ENCODE data around the gene BNC1.

The BNC1 gene

DNA sequence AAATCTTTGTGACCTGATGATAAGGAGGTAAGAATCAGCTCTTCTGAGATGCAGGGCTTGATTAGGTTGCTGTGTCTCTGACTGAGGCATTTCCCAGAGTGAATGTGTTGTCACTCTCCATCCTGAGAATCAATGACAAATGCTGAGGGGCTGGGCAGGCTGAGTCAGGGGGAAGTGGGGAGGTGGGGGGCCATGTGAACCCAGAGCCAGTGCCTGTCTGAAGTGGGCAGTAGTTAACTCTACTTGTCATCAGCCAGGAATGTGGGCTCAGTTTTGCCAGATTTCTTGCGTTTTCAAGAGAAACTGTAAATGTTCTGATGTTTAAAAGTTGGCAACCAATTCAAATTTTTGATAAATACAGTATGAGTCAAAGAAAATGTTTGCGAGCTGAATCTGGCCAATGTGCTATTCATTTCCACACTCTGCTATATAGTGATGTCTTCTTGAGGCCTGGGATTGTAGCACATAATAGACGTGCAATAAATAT lies 3.1 kb upstream of the BNC1 start:
- TF ChIP-seq, protein P1, sequence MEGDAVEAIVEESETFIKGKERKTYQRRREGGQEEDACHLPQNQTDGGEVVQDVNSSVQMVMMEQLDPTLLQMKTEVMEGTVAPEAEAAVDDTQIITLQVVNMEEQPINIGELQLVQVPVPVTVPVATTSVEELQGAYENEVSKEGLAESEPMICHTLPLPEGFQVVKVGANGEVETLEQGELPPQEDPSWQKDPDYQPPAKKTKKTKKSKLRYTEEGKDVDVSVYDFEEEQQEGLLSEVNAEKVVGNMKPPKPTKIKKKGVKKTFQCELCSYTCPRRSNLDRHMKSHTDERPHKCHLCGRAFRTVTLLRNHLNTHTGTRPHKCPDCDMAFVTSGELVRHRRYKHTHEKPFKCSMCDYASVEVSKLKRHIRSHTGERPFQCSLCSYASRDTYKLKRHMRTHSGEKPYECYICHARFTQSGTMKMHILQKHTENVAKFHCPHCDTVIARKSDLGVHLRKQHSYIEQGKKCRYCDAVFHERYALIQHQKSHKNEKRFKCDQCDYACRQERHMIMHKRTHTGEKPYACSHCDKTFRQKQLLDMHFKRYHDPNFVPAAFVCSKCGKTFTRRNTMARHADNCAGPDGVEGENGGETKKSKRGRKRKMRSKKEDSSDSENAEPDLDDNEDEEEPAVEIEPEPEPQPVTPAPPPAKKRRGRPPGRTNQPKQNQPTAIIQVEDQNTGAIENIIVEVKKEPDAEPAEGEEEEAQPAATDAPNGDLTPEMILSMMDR (IDR thresholded peaks at IDR 0.05; ENCODE audit: low read depth, low read length, missing control alignments) = no peak
- no peak overlapping the region for H3K4me3 ChIP-seq (replicated peaks; ENCODE audit: low read depth, low read length)
- DNase-seq (ENCODE audit: extremely low read depth, low read depth) = peak; percentile 80

DNA sequence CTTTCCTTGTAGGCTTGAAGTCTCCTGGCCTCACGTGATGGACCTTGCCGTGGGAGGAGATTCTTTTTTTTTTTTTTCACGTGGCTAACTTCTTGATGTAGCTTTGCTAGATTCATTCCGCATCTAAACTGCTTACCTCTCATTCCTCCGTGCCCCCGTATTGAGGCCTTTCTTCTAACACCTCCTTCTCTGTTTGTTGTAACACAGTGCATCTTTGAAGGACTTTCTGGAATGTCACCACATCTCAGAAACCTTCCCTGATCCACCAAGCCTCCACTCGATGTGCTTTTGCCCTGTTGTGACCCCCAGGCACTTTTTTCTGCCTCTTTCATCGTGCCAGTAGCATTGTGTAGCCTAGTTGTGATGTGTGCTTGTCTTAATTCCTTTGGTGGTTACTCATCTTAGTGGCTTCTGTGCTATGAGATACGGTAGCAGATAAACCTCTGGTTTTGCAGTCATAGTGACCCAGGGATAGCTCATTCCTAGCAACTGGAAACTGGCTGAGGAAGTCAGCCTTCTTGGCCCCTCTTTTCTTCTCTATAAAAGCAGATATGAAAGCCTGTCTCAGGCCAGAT lies 1.6 kb upstream of the BNC1 start:
- TF ChIP-seq, protein P1 (IDR thresholded peaks at IDR 0.05; ENCODE audit: low read depth, low read length, missing control alignments) = no peak
- DNase-seq (ENCODE audit: extremely low read depth, low read depth) = peak; percentile 38
- H3K4me3 ChIP-seq (replicated peaks; ENCODE audit: low read depth, low read length) = no peak overlapping the region

DNA sequence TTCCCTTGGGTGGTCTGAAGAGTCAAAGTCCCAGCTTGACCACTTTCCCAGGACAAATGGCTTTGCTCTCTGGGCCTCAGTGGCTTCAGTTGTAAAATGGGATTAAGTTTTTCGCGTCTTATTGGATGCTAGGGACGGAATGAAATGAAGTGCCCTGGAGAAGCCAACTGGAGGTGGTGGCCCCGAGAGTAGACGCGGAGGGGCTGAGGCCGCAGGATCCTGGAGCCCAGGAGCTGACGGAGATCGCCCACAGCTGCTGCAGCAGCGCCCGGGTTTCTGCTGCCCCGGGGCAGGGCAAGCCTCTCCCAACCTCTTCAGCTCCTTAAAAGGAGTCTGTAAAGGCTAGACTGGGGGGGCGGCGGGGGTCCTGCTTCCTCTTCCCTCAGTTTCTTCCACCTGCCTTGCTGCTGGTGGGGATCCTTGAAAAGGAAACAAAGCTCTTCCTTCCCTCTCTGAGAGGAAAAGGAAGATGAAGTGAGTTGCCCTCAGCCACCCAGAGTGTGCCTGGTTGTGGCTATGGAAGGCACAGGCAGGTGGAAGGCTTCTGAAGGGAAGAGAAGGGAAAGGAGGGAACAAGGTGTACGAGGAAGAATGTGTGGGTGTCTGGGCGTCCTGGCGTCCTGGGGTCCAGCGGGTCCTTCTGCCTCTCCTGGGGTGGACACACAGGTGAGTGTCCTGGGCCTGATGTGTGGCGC lies 967 bp upstream of the BNC1 start:
- TF ChIP-seq, protein P1 (IDR thresholded peaks at IDR 0.05; ENCODE audit: low read depth, low read length, missing control alignments) = no peak
- no peak overlapping the region for H3K4me3 ChIP-seq (replicated peaks; ENCODE audit: low read depth, low read length)
- no peak for DNase-seq (ENCODE audit: extremely low read depth, low read depth)

DNA sequence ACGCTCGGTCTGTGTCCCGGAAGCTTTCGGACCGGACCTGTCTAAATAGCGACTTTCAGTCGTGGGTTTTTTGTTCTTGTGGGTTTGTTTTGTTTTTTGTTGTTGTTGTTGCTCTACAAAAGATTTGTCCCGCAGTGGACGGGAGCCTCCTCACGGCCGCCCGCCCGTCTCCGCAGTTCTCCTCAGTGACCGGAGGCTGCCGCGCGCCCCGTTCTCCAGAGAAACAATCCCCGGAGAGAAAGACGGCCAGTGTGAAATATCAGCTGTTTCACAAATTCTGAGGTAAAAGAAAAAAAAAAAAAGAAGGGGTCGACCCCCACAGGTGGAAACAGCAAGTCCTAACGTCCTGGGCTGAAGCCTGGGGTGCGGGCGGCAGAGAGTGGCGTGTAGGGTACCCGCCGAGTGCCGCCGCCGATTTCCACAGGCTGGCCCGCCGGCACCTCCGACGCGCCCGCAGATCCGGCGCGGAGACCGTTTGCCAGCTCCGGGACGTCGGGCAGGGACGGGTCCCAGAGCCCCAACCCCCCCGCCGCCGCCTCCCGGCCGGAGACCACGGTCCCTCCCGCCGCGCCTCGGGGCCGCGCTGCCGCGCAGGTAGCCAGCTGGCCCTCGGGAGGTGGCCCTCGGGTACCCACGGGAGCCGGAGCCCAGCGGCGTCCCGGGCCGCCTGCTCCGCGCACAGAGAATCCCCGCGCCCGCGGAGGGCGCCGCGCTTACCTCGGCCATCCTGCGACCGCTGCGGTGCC lies 478 bp downstream of the BNC1 start:
- no peak for DNase-seq (ENCODE audit: extremely low read depth, low read depth)
- TF ChIP-seq, protein P1 (IDR thresholded peaks at IDR 0.05; ENCODE audit: low read depth, low read length, missing control alignments) = no peak
- H3K4me3 ChIP-seq (replicated peaks; ENCODE audit: low read depth, low read length) = peak overlapping the region; percentile 61

DNA sequence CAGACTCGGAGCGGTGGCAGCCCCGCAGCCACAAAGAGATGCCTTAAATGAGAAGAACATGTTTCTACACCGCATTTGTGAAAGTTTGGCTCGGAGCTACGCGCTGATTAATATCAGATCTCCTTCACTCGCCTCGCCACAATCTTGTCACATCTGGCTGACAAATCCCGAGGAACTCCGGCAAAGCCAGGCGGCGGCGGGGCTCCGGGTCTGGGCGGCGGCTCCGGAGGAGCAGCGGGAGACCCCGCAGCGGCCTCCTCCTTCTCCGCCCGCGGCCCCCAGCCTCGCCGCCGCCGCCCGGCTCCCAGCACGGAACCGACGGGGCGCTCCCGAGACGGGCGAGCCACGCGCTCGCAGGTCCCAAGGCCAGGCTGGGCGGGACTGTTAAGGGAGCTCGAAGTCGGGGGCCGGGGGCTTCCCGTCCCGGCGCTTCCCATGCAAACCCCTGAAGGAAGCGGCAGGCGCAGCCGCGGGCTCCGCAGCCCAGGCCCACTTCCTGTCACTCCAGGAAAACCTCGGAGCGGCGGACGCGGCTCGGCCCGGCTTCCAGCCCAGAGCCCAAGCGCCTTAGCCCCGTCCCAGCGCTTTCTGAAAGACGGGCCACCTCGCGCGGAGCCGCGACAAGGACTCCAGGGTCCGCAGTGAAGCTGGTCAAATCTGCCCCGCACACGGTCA lies 1.2 kb downstream of the BNC1 start:
- TF ChIP-seq, protein P1 (IDR thresholded peaks at IDR 0.05; ENCODE audit: low read depth, low read length, missing control alignments) = no peak
- peak overlapping the region; percentile 61 for H3K4me3 ChIP-seq (replicated peaks; ENCODE audit: low read depth, low read length)
- DNase-seq (ENCODE audit: extremely low read depth, low read depth) = no peak

DNA sequence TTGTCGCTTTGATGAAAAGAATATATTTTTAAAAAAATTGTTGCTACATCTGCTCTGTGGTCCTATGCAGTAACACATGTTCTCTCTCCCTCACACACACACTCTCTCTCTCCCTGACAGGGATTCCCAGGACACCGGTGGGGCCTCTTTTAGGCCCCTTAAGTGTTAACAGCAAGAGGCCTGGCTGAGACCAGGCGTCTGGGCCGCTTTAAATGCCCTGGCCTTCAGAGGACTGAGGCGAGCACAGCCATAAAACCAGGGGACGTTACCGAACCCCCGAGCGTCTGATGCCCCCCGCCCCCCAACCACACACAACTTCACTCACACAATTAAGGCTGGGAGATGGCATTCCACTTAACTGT lies 1.7 kb downstream of the BNC1 start:
- no peak for DNase-seq (ENCODE audit: extremely low read depth, low read depth)
- H3K4me3 ChIP-seq (replicated peaks; ENCODE audit: low read depth, low read length) = peak overlapping the region; percentile 61
- TF ChIP-seq, protein P1 (IDR thresholded peaks at IDR 0.05; ENCODE audit: low read depth, low read length, missing control alignments) = no peak
